ENCODE data around the gene SIK3. TPM values are rescaled to one million over a fixed set of nuclear protein-coding genes. Genes with fewer than 3 reads are reported as not detected.

Gene SIK3
- polyA plus RNA-seq, 1 of the 3 experiments (the other 2 are of a cell fraction), result 5.1 TPM

DNA sequence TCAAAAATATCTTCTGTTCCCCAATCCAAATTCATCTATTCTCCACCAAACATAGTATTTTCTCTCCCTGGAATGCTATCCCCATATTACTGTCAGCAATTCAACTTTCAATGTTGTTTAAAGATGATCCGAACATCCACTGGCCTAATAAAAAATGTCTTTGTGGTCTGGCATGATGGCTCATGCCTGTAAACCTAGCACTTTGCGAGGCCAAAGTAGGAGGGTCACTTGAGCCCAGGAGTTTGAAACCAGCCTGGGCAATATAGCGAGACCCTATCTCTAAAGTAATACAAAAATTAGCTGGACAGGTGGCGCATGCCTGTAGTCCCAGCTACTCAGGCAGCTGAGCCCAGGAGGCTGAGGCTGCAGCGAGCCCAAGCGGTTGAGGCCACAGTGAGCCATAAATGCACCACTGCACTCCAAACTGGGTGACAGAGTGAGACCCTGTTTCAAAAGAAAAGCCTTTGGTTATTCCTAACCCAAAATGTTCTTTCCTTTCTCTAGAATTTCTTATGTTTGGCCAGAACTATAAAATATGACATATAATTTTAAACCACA is 29.8 kb downstream of the SIK3 start:
- H3K27ac ChIP-seq (ENCODE audit: low read depth in 2 of 2, low read length in 1 of 2), result no peak overlapping the region
- no peak for DNase-seq
- peaks cover 44% of the 10 kb centered on the region for H4K20me1 ChIP-seq (ENCODE audit: insufficient read depth)
- POLR2A ChIA-PET, result no interaction called here
- H3K9me3 ChIP-seq, result no peaks in the 10 kb centered on the region
- CTCF ChIA-PET, result no interaction called here
- peaks cover 3 to 33% of the 10 kb centered on the region in 2 experiments for H3K4me1 ChIP-seq (ENCODE audit: control insufficient read depth in 1 of 2, insufficient read depth in 2 of 2, low read depth in 1 of 2, low read length in 1 of 2)
- H3K9me2 ChIP-seq, result no peaks in the 10 kb centered on the region
- no peak overlapping the region for H3K4me3 ChIP-seq (ENCODE audit: low read depth in 2 of 2, low read length in 1 of 2)
- TF ChIP-seq, protein P1, sequence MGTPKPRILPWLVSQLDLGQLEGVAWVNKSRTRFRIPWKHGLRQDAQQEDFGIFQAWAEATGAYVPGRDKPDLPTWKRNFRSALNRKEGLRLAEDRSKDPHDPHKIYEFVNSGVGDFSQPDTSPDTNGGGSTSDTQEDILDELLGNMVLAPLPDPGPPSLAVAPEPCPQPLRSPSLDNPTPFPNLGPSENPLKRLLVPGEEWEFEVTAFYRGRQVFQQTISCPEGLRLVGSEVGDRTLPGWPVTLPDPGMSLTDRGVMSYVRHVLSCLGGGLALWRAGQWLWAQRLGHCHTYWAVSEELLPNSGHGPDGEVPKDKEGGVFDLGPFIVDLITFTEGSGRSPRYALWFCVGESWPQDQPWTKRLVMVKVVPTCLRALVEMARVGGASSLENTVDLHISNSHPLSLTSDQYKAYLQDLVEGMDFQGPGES (IDR thresholded peaks at IDR 0.05; ENCODE audit: low read depth, low read length), result no peak
- TF ChIP-seq, protein P2, sequence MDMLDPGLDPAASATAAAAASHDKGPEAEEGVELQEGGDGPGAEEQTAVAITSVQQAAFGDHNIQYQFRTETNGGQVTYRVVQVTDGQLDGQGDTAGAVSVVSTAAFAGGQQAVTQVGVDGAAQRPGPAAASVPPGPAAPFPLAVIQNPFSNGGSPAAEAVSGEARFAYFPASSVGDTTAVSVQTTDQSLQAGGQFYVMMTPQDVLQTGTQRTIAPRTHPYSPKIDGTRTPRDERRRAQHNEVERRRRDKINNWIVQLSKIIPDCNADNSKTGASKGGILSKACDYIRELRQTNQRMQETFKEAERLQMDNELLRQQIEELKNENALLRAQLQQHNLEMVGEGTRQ (IDR thresholded peaks at IDR 0.05; ENCODE audit: borderline replicate concordance, low read depth, low read length), result no peak
- 100% methylated on average over 6 of the region's 6 CpGs for WGBS (ENCODE audit: low lambda C conversion rate)
- no peak overlapping the region for H2AFZ ChIP-seq (ENCODE audit: low read depth)
- H3K9ac ChIP-seq, result no peak overlapping the region
- H3K79me2 ChIP-seq (ENCODE audit: insufficient read depth), result peaks cover 16% of the 10 kb centered on the region
- no peak overlapping the region for H3K4me2 ChIP-seq
- H3K27me3 ChIP-seq (ENCODE audit: insufficient read depth), result no peaks in the 10 kb centered on the region
- H3F3A ChIP-seq (replicated peaks; ENCODE audit: insufficient read depth), result peaks cover 26% of the 10 kb centered on the region
- no peaks in the 10 kb centered on the region for H3K36me3 ChIP-seq (replicated peaks in 1 of 2; ENCODE audit: control insufficient read depth in 1 of 2, insufficient read depth in 2 of 2, low read length in 1 of 2)

DNA sequence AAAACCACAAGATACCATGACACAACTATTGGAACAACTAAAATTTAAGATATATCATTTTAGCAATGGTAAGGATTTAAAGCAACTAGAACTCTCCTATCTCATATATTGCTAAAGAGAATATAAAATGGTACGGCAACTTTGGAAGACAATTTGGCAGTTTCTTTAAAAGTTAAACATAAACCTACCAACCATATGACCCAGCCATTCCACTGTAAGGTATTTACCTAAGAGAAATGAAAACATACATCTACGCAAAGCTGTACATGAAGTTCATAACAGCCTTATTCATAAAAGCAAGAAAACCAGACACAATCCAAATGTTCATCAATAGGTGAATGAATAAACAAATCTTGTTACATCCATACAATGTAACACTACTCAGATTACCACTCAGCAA is 31.3 kb downstream of the SIK3 start:
- no peak for DNase-seq
- WGBS (ENCODE audit: low lambda C conversion rate), result 80% methylated on average over 2 of the region's 2 CpGs
- no peak for TF ChIP-seq EP300 (IDR thresholded peaks at IDR 0.05; ENCODE audit: borderline replicate concordance in 1 of 2, low read depth in 1 of 2, low read length in 1 of 2)
- no peak for TF ChIP-seq SMC3 (IDR thresholded peaks at IDR 0.05; ENCODE audit: low read depth, low read length)
- TF ChIP-seq RAD21 (IDR thresholded peaks at IDR 0.05; ENCODE audit: low read length), result no peak
- TF ChIP-seq, protein P3, sequence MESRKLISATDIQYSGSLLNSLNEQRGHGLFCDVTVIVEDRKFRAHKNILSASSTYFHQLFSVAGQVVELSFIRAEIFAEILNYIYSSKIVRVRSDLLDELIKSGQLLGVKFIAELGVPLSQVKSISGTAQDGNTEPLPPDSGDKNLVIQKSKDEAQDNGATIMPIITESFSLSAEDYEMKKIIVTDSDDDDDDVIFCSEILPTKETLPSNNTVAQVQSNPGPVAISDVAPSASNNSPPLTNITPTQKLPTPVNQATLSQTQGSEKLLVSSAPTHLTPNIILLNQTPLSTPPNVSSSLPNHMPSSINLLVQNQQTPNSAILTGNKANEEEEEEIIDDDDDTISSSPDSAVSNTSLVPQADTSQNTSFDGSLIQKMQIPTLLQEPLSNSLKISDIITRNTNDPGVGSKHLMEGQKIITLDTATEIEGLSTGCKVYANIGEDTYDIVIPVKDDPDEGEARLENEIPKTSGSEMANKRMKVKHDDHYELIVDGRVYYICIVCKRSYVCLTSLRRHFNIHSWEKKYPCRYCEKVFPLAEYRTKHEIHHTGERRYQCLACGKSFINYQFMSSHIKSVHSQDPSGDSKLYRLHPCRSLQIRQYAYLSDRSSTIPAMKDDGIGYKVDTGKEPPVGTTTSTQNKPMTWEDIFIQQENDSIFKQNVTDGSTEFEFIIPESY (IDR thresholded peaks at IDR 0.05; ENCODE audit: borderline replicate concordance, low read depth), result no peak
- TF ChIP-seq POLR2AphosphoS5 (IDR thresholded peaks at IDR 0.05; ENCODE audit: low read depth, low read length), result no peak
- TF ChIP-seq GATA2 (CRISPR knock-in tag; IDR thresholded peaks at IDR 0.05), result no peak
- TF ChIP-seq, protein P4, sequence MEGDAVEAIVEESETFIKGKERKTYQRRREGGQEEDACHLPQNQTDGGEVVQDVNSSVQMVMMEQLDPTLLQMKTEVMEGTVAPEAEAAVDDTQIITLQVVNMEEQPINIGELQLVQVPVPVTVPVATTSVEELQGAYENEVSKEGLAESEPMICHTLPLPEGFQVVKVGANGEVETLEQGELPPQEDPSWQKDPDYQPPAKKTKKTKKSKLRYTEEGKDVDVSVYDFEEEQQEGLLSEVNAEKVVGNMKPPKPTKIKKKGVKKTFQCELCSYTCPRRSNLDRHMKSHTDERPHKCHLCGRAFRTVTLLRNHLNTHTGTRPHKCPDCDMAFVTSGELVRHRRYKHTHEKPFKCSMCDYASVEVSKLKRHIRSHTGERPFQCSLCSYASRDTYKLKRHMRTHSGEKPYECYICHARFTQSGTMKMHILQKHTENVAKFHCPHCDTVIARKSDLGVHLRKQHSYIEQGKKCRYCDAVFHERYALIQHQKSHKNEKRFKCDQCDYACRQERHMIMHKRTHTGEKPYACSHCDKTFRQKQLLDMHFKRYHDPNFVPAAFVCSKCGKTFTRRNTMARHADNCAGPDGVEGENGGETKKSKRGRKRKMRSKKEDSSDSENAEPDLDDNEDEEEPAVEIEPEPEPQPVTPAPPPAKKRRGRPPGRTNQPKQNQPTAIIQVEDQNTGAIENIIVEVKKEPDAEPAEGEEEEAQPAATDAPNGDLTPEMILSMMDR (IDR thresholded peaks at IDR 0.05), result no peak
- TF ChIP-seq FOXM1 (IDR thresholded peaks at IDR 0.05; ENCODE audit: low read depth), result no peak
- TF ChIP-seq GABPA (IDR thresholded peaks at IDR 0.05; ENCODE audit: low read depth), result no peak
- TF ChIP-seq JUND (IDR thresholded peaks at IDR 0.05), result no peak
- no peak for TF ChIP-seq TCF12 (IDR thresholded peaks at IDR 0.05)
- no peak for TF ChIP-seq RFX5 (IDR thresholded peaks at IDR 0.05; ENCODE audit: low read length)
- no peak for TF ChIP-seq NRF1 (IDR thresholded peaks at IDR 0.05; ENCODE audit: low read depth, low read length)
- no peak for TF ChIP-seq RXRA (IDR thresholded peaks at IDR 0.05; ENCODE audit: borderline replicate concordance, low read depth)
- TF ChIP-seq FOSL2 (IDR thresholded peaks at IDR 0.05; ENCODE audit: borderline replicate concordance, low read depth), result no peak
- TF ChIP-seq TAF1 (IDR thresholded peaks at IDR 0.05; ENCODE audit: borderline replicate concordance, low read depth, low read length), result no peak
- TF ChIP-seq, protein P5, sequence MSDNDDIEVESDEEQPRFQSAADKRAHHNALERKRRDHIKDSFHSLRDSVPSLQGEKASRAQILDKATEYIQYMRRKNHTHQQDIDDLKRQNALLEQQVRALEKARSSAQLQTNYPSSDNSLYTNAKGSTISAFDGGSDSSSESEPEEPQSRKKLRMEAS (IDR thresholded peaks at IDR 0.05; ENCODE audit: low read depth), result no peak
- no peak for TF ChIP-seq FOXJ3 (CRISPR knock-in tag; IDR thresholded peaks at IDR 0.05)
- Histone ChIP-seq H3K79me2 (ENCODE audit: insufficient read depth) (peaks cover 14% of the 10 kb centered on the region), H3K4me3 (ENCODE audit: low read depth in 2 of 2, low read length in 1 of 2) (no peak overlapping the region), H3K36me3 (replicated peaks in 1 of 2; ENCODE audit: control insufficient read depth in 1 of 2, insufficient read depth in 2 of 2, low read length in 1 of 2) (no peaks in the 10 kb centered on the region), H4K20me1 (ENCODE audit: insufficient read depth) (peaks cover 32% of the 10 kb centered on the region), H2AFZ (ENCODE audit: low read depth) (no peak overlapping the region), H3K27me3 (ENCODE audit: insufficient read depth) (no peaks in the 10 kb centered on the region), H3K4me1 (ENCODE audit: control insufficient read depth in 1 of 2, insufficient read depth in 2 of 2, low read depth in 1 of 2, low read length in 1 of 2) (peaks cover 3 to 29% of the 10 kb centered on the region in 2 experiments; a peak in 3 of 4 replicates), H3F3A (replicated peaks; ENCODE audit: insufficient read depth) (peaks cover 13% of the 10 kb centered on the region), H3K4me2 (no peak overlapping the region), H3K27ac (ENCODE audit: low read depth in 2 of 2, low read length in 1 of 2) (no peak overlapping the region), H3K9me2 (no peaks in the 10 kb centered on the region), H3K9ac (no peak overlapping the region), H3K9me3 (no peaks in the 10 kb centered on the region)
- ChIA-PET CTCF (no interaction called here), POLR2A (no interaction called here)
